ENCODE results near the gene SRL. TPM values are rescaled to one million over a fixed set of nuclear protein-coding genes. Genes with fewer than 3 reads are reported as not detected.

The SRL gene
- total and polyA plus RNA-seq, 2 of the 13 experiments (the other 11 are each of a cell fraction or from before 2014, with no cell fraction given), result 0.05 TPM; not detected in 1

- TF ChIP-seq, protein P1, sequence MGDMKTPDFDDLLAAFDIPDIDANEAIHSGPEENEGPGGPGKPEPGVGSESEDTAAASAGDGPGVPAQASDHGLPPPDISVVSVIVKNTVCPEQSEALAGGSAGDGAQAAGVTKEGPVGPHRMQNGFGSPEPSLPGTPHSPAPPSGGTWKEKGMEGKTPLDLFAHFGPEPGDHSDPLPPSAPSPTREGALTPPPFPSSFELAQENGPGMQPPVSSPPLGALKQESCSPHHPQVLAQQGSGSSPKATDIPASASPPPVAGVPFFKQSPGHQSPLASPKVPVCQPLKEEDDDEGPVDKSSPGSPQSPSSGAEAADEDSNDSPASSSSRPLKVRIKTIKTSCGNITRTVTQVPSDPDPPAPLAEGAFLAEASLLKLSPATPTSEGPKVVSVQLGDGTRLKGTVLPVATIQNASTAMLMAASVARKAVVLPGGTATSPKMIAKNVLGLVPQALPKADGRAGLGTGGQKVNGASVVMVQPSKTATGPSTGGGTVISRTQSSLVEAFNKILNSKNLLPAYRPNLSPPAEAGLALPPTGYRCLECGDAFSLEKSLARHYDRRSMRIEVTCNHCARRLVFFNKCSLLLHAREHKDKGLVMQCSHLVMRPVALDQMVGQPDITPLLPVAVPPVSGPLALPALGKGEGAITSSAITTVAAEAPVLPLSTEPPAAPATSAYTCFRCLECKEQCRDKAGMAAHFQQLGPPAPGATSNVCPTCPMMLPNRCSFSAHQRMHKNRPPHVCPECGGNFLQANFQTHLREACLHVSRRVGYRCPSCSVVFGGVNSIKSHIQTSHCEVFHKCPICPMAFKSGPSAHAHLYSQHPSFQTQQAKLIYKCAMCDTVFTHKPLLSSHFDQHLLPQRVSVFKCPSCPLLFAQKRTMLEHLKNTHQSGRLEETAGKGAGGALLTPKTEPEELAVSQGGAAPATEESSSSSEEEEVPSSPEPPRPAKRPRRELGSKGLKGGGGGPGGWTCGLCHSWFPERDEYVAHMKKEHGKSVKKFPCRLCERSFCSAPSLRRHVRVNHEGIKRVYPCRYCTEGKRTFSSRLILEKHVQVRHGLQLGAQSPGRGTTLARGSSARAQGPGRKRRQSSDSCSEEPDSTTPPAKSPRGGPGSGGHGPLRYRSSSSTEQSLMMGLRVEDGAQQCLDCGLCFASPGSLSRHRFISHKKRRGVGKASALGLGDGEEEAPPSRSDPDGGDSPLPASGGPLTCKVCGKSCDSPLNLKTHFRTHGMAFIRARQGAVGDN (CRISPR knock-in tag; IDR thresholded peaks at IDR 0.05), result no peak
- TF ChIP-seq IKZF1 (IDR thresholded peaks at IDR 0.05) (0 out of 2 replicates have a peak, but pooled peaks have one; percentile 15), CCAR2 (optimal IDR thresholded peaks at IDR 0.05; ENCODE audit: low read depth, low read length) (no peak), ZBTB7B (CRISPR knock-in tag; IDR thresholded peaks at IDR 0.05) (no peak), ZBTB40 (IDR thresholded peaks at IDR 0.05) (0 out of 2 replicates have a peak, but pooled peaks have one; percentile 3), ZBTB40 (CRISPR knock-in tag; IDR thresholded peaks at IDR 0.05) (no peak), PLRG1 (conservative IDR thresholded peaks at IDR 0.05) (peak; percentile 61)
- TF ChIP-seq, protein P2, sequence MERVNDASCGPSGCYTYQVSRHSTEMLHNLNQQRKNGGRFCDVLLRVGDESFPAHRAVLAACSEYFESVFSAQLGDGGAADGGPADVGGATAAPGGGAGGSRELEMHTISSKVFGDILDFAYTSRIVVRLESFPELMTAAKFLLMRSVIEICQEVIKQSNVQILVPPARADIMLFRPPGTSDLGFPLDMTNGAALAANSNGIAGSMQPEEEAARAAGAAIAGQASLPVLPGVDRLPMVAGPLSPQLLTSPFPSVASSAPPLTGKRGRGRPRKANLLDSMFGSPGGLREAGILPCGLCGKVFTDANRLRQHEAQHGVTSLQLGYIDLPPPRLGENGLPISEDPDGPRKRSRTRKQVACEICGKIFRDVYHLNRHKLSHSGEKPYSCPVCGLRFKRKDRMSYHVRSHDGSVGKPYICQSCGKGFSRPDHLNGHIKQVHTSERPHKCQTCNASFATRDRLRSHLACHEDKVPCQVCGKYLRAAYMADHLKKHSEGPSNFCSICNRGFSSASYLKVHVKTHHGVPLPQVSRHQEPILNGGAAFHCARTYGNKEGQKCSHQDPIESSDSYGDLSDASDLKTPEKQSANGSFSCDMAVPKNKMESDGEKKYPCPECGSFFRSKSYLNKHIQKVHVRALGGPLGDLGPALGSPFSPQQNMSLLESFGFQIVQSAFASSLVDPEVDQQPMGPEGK (CRISPR knock-in tag; IDR thresholded peaks at IDR 0.05), result no peak
Measured at GRCh38 chr16:4226251-4227039, 15.4 kb downstream of the SRL start (continued).

Measured in HepG2 (cell line).